Measurements from ENCODE around the gene ATXN1. TPM values are rescaled to one million over a fixed set of nuclear protein-coding genes. Genes with fewer than 3 reads are reported as not detected.
"Not testable (repeated sequence)": the region's sequence is repeated elsewhere in the genome, so short reads cannot be mapped to it uniquely, and the experiment has no call there.

The ATXN1 gene
- total RNA-seq, 2 experiments from 2014 or later: 27.8 to 32.8 TPM

GRCh38 chr6:16621002-16621401 is 140.3 kb downstream of the ATXN1 start:
- Mint-ChIP-seq H3K4me1 (peaks cover 6% of the 10 kb centered on the region), H3K9me3 (peaks cover 1% of the 10 kb centered on the region), H3K4me3 (no peak overlapping the region), H3K27me3 (no peaks in the 10 kb centered on the region), H3K36me3 (peaks cover 14% of the 10 kb centered on the region), H3K27ac (no peak overlapping the region)
- no peak for DNase-seq

GRCh38 chr6:16619777-16620176 is 141.5 kb downstream of the ATXN1 start:
- H3K9me3 Mint-ChIP-seq: peaks cover 1% of the 10 kb centered on the region
- no peak overlapping the region for H3K27ac Mint-ChIP-seq
- no peaks in the 10 kb centered on the region for H3K27me3 Mint-ChIP-seq
- DNase-seq: no peak
- H3K4me1 Mint-ChIP-seq: peaks cover 6% of the 10 kb centered on the region
- H3K36me3 Mint-ChIP-seq: peaks cover 12% of the 10 kb centered on the region
- no peak overlapping the region for H3K4me3 Mint-ChIP-seq

DNA sequence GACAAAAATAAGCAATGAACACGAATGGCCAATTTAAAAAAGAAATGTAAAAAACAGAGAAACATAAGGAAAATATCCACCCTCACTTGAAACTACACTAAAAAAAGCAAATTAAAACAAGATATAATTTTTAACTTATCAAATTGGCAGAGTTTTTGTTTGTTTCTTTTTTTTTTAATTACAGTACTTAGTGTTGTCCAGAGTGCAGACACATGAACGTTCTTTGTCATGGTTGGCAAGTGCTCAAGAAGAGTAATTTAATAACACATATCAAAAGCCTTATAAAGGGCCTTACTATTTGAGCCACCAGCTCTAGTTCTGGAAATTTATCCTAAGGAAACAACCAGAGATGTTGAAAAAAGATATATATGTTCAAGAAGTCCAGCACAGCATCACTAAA is 142.3 kb downstream of the ATXN1 start:
- Mint-ChIP-seq H3K36me3 (peaks cover 12% of the 10 kb centered on the region), H3K9me3 (peaks cover 1% of the 10 kb centered on the region), H3K4me1 (peaks cover 6% of the 10 kb centered on the region), H3K27me3 (no peaks in the 10 kb centered on the region), H3K4me3 (no peak overlapping the region), H3K27ac (no peak overlapping the region)
- DNase-seq: no peak

GRCh38 chr6:16615215-16615614 is 146.0 kb downstream of the ATXN1 start:
- not testable (repeated sequence) for H3K4me1 Mint-ChIP-seq, H3K9me3 Mint-ChIP-seq, H3K27ac Mint-ChIP-seq, H3K27me3 Mint-ChIP-seq, DNase-seq, H3K36me3 Mint-ChIP-seq, H3K4me3 Mint-ChIP-seq

DNA sequence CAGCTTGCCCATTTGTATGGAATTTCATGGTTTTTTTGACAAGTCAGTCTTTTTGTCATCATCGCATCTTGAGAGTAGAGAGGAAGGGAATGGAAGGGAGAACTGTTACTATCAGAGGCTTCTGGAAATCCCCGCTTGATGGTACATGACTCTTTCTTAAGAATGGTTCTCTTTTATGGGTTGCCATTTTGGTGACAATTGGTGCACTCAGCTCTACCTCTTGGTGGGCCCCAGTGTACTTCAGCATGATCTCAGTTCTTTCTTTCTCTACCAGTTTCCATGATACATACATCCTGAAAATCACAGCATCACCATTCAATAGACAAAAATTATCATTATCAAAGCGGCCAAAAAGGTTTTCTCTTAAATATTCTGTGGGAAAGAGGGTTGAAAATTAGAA is 147.1 kb downstream of the ATXN1 start:
- not testable (repeated sequence) for H3K4me3 Mint-ChIP-seq

GRCh38 chr6:16613504-16613903 is 147.8 kb downstream of the ATXN1 start:
- not testable (repeated sequence) for H3K27ac Mint-ChIP-seq, DNase-seq, H3K9me3 Mint-ChIP-seq, H3K4me1 Mint-ChIP-seq, H3K27me3 Mint-ChIP-seq, H3K4me3 Mint-ChIP-seq
- peaks cover 14% of the 10 kb centered on the region for H3K36me3 Mint-ChIP-seq

More for the DNA sequence above, 147.1 kb downstream of the ATXN1 start:
- H3K27ac Mint-ChIP-seq, DNase-seq, H3K9me3 Mint-ChIP-seq, H3K36me3 Mint-ChIP-seq, H3K27me3 Mint-ChIP-seq, H3K4me1 Mint-ChIP-seq: not testable (repeated sequence)

- no peak overlapping the region for H3K27ac Mint-ChIP-seq
- no peak overlapping the region for H3K4me3 Mint-ChIP-seq
- peaks cover 30% of the 10 kb centered on the region for H3K36me3 Mint-ChIP-seq
- no peaks in the 10 kb centered on the region for H3K9me3 Mint-ChIP-seq
- peaks cover 8% of the 10 kb centered on the region for H3K4me1 Mint-ChIP-seq
- H3K27me3 Mint-ChIP-seq: no peaks in the 10 kb centered on the region
- DNase-seq: no peak
These were observed 152.8 kb downstream of the ATXN1 start for GRCh38 chr6:16608444-16608843.

DNA sequence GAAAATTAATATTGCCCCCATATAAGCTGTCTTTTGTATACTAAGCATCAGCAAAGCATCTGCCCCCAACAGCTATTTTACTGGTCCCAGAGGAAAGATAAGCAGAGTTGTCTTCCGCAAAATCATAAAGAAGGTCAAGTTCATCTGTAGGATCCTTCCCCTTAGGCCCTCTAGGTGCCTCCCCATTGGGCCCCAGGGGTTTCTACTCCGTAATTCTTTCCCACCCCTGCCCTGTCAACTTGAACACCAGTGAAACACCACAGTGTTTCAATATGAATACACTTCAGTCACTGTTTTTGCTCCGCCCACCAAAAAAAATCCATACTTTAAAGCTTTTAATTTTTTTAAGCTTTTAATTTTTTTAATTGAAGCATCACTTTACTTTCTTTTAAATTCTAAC is 159.2 kb downstream of the ATXN1 start:
- H3K4me3 Mint-ChIP-seq: no peak overlapping the region
- H3K36me3 Mint-ChIP-seq: peaks cover 18% of the 10 kb centered on the region
- no peaks in the 10 kb centered on the region for H3K27me3 Mint-ChIP-seq
- peak overlapping the region; percentile 61 for H3K27ac Mint-ChIP-seq
- peak; percentile 39 for DNase-seq
- H3K4me1 Mint-ChIP-seq: peaks cover 38% of the 10 kb centered on the region
- no peaks in the 10 kb centered on the region for H3K9me3 Mint-ChIP-seq

GRCh38 chr6:16600701-16601100 is 160.6 kb downstream of the ATXN1 start:
- no peak overlapping the region for H3K27ac Mint-ChIP-seq
- peaks cover 38% of the 10 kb centered on the region for H3K4me1 Mint-ChIP-seq
- H3K36me3 Mint-ChIP-seq: peaks cover 16% of the 10 kb centered on the region
- no peak overlapping the region for H3K4me3 Mint-ChIP-seq
- H3K9me3 Mint-ChIP-seq: no peaks in the 10 kb centered on the region
- H3K27me3 Mint-ChIP-seq: no peaks in the 10 kb centered on the region
- no peak for DNase-seq

GRCh38 chr6:16600026-16600425 is 161.2 kb downstream of the ATXN1 start:
- no peaks in the 10 kb centered on the region for H3K27me3 Mint-ChIP-seq
- H3K36me3 Mint-ChIP-seq: peaks cover 20% of the 10 kb centered on the region
- no peak for DNase-seq
- H3K4me1 Mint-ChIP-seq: peaks cover 38% of the 10 kb centered on the region
- no peak overlapping the region for H3K27ac Mint-ChIP-seq
- H3K9me3 Mint-ChIP-seq: no peaks in the 10 kb centered on the region
- H3K4me3 Mint-ChIP-seq: no peak overlapping the region

GRCh38 chr6:16596616-16597331 is 164.5 kb downstream of the ATXN1 start:
- DNase-seq: no peak
- Mint-ChIP-seq H3K36me3 (peaks cover 24% of the 10 kb centered on the region), H3K27me3 (no peaks in the 10 kb centered on the region), H3K27ac (peak overlapping the region; percentile 31), H3K9me3 (peaks cover 3% of the 10 kb centered on the region), H3K4me3 (no peak overlapping the region), H3K4me1 (peaks cover 31% of the 10 kb centered on the region)

GRCh38 chr6:16595514-16596120 is 165.6 kb downstream of the ATXN1 start:
- H3K27me3 Mint-ChIP-seq: no peaks in the 10 kb centered on the region
- peaks cover 3% of the 10 kb centered on the region for H3K9me3 Mint-ChIP-seq
- H3K4me1 Mint-ChIP-seq: peaks cover 27% of the 10 kb centered on the region
- no peak overlapping the region for H3K4me3 Mint-ChIP-seq
- no peak overlapping the region for H3K27ac Mint-ChIP-seq
- no peak for DNase-seq
- peaks cover 24% of the 10 kb centered on the region for H3K36me3 Mint-ChIP-seq

DNA sequence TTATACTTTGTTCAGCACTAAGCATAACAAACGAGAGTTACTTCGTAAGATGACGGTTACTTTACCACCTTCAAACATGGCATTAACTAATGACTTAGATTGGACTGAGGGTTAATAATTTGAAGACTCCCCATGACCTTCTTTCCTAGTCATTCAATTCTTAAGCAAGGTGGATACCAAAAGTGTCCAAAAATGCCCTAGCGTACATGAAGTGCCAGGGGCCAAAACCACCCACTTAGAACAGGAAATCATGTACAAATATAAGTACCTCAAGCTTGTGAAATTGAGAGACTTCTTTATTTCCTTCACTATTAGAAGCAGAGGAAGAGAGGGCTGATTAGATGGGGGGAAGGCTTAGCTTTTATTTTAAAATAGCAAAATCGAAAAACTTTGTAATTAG is 166.4 kb downstream of the ATXN1 start:
- Mint-ChIP-seq H3K4me1 (peaks cover 20% of the 10 kb centered on the region), H3K36me3 (peaks cover 24% of the 10 kb centered on the region), H3K9me3 (peaks cover 3% of the 10 kb centered on the region), H3K27ac (no peak overlapping the region), H3K4me3 (no peak overlapping the region), H3K27me3 (no peaks in the 10 kb centered on the region)
- DNase-seq: no peak

DNA sequence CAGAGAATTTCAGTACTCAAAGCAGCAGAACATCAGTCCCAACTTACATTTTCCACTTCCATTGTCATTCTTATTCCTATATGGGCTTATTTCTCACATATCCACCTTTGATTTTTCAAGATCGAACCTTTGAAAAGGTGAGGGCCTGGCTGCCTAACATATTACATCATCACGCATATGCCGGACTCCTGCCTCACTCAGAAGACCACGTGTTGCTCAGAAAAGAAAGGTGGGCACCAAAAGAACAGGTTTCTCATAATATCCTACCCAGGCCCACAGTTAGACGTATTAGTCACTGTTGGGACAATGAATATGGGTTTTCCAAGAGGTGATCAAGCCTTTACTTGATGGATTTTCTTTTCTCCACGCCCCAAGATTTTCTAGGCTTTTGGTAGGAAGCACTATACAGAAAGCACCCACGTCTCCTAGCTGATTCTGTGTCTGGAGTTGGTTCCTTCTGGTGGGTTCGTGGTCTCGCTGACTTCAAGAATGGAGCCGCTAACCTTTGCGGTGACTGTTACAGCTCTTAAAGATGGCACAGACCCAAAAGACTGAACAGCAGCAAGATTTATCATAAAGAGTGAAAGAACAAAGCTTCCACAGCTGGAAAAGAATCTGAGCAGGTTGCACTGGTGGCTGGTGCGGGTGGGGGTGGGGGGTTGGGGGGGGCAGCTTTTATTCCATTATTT is 168.9 kb downstream of the ATXN1 start:
- H3K27ac Mint-ChIP-seq: peak overlapping the region; percentile 93
- H3K36me3 Mint-ChIP-seq: peaks cover 34% of the 10 kb centered on the region
- H3K4me1 Mint-ChIP-seq: peaks cover 19% of the 10 kb centered on the region
- DNase-seq: peak; percentile 8
- H3K27me3 Mint-ChIP-seq: no peaks in the 10 kb centered on the region
- peak overlapping the region; percentile 29 for H3K4me3 Mint-ChIP-seq
- H3K9me3 Mint-ChIP-seq: peaks cover 3% of the 10 kb centered on the region

GRCh38 chr6:16591396-16592222 is 169.7 kb downstream of the ATXN1 start:
- H3K4me1 Mint-ChIP-seq: peaks cover 19% of the 10 kb centered on the region
- H3K36me3 Mint-ChIP-seq: peaks cover 34% of the 10 kb centered on the region
- peaks cover 3% of the 10 kb centered on the region for H3K9me3 Mint-ChIP-seq
- H3K4me3 Mint-ChIP-seq: peak overlapping the region; percentile 18
- no peaks in the 10 kb centered on the region for H3K27me3 Mint-ChIP-seq
- H3K27ac Mint-ChIP-seq: peak overlapping the region; percentile 93
- peak; percentile 17 for DNase-seq

Data from activated naive CD8-positive, alpha-beta T cell treated with anti-CD3 and anti-CD28 coated beads for 36 hours (primary cell).